HUDEP-2 (cell line): ENCODE data around the gene SPTBN2.
"Not testable (repeated sequence)": the region's sequence is repeated elsewhere in the genome, so short reads cannot be mapped to it uniquely, and the experiment has no call there.

ENCODE experiments used
- DNase-seq, 76 experiments: peaks; one replicate each; lab custom pipeline; 2025; ENCODE audit not compliant: unreplicated experiment in 76 of 76; lab: John Stamatoyannopoulos, UW

SPTBN2 gene

GRCh38 chr11:66725114-66725513 lies 3.9 kb downstream of the SPTBN2 start:
- no peak for DNase-seq

GRCh38 chr11:66724167-66724566 lies 4.8 kb downstream of the SPTBN2 start:
- DNase-seq = not testable (repeated sequence)

GRCh38 chr11:66723693-66724092 lies 5.3 kb downstream of the SPTBN2 start:
- DNase-seq = no peak

GRCh38 chr11:66722745-66723651 lies 6.0 kb downstream of the SPTBN2 start:
- no peak for DNase-seq

GRCh38 chr11:66721939-66722338 lies 7.1 kb downstream of the SPTBN2 start:
- DNase-seq = no peak

- no peak for DNase-seq
Measured at GRCh38 chr11:66720899-66721470, 8.0 kb downstream of the SPTBN2 start.

- peak in 21 of 76 experiments; percentile 3 to 55 (median 14) for DNase-seq
Measured at GRCh38 chr11:66720223-66720898, 8.7 kb downstream of the SPTBN2 start.

- no peak for DNase-seq
Measured at GRCh38 chr11:66719111-66719872, 9.7 kb downstream of the SPTBN2 start.

GRCh38 chr11:66718320-66718971 lies 10.6 kb downstream of the SPTBN2 start:
- no peak for DNase-seq

- DNase-seq = no peak
Measured at GRCh38 chr11:66717925-66718319, 11.1 kb downstream of the SPTBN2 start.

GRCh38 chr11:66716996-66717395 lies 12.0 kb downstream of the SPTBN2 start:
- no peak for DNase-seq

- DNase-seq = no peak
Measured at GRCh38 chr11:66715346-66716085, 13.5 kb downstream of the SPTBN2 start.

- no peak for DNase-seq
Measured at GRCh38 chr11:66713746-66714480, 15.1 kb downstream of the SPTBN2 start.

GRCh38 chr11:66710384-66710930 lies 18.6 kb downstream of the SPTBN2 start:
- DNase-seq = no peak

GRCh38 chr11:66708701-66709100 lies 20.3 kb downstream of the SPTBN2 start:
- no peak for DNase-seq

GRCh38 chr11:66708094-66708493 lies 20.9 kb downstream of the SPTBN2 start:
- DNase-seq = no peak

GRCh38 chr11:66707486-66707885 lies 21.5 kb downstream of the SPTBN2 start:
- DNase-seq = no peak

GRCh38 chr11:66706989-66707388 lies 22.0 kb downstream of the SPTBN2 start:
- no peak for DNase-seq
